Uterus (tissue), 4 donors: ENCODE data around the gene PSKH1. TPM values are rescaled to one million over a fixed set of nuclear protein-coding genes. Genes with fewer than 3 reads are reported as not detected.

Experiments
- DNase-seq, 2 donors: peaks; one replicate each; pipeline ENCODE4 v3.0.0-alpha.2; 2019 to 2020
- H3K27ac ChIP-seq, 2 donors: fragments of 200-600 bp; sonication (generic); 1 replicate in 1 of 2; 2 replicates in 1 of 2; pipeline ENCODE4 v1.5.1; 2016 to 2018
- H3K27me3 ChIP-seq, 2 donors: fragments of 200-600 bp; sonication (generic); one replicate each; pipeline ENCODE4 v1.5.1; 2018 to 2019; ENCODE audit warnings: control low read depth in 1 of 2
- H3K36me3 ChIP-seq, 2 donors: fragments of 200-600 bp; sonication (generic); one replicate each; pipeline ENCODE4 v1.5.1; 2019; ENCODE audit warnings: control low read depth in 1 of 2
- H3K4me1 ChIP-seq, 2 donors: fragments of 200-600 bp; sonication (generic); one replicate each; pipeline ENCODE4 v1.5.1; 2018 to 2019; ENCODE audit warnings: control low read depth in 1 of 2
- H3K4me3 ChIP-seq, 2 donors: fragments of 200-600 bp; sonication (generic); 1 replicate in 1 of 2; 2 replicates in 1 of 2; pipeline ENCODE4 v1.5.1; 2018 to 2019; ENCODE audit warnings: mild to moderate bottlenecking in 1 of 2
- H3K9me3 ChIP-seq, 2 donors: fragments of 200-600 bp; sonication (generic); one replicate each; pipeline ENCODE4 v1.5.1; 2019; ENCODE audit warnings: control low read depth in 1 of 2
- CTCF ChIP-seq, 4 experiments: fragments of 200-600 bp in 2 of 4; fragments of 450-650 bp in 2 of 4; sonication (generic) in 2 of 4; IDR thresholded peaks; one replicate each; pipeline ENCODE4 v1.5.1; 2016 to 2019; ENCODE audit warnings: antibody characterized with exemption in 4 of 4, mild to moderate bottlenecking in 2 of 4, moderate library complexity in 1 of 4
- POLR2A ChIP-seq, 2 donors: fragments of 450-650 bp; IDR thresholded peaks; one replicate each; pipeline ENCODE4 v1.6.1; 2016; ENCODE audit warnings: antibody characterized with exemption in 2 of 2, mild to moderate bottlenecking in 1 of 2, moderate library complexity in 1 of 2
- intact Hi-C: fragments of 100-400 bp; cut with DNase I; formaldehyde crosslinking; loops from one replicate; pipeline ENCODE4 v1.15.1; 2023; ENCODE audit warnings: low total_unique reads
- small RNA-seq: library from RNA; depleted of rRNA; stranded (forward); fragments of <200 nt; gene quantifications from one replicate; pipeline ENCODE3, GENCODE V24; 2016
- total RNA-seq, 4 donors: library from RNA; depleted of rRNA in 3 of 4; stranded (reverse); fragments of >200 nt in 3 of 4; gene quantifications; one replicate each; pipeline versions ENCODE4 v1.1.0 to v1.2.4, GENCODE V29; 2014 to 2023
- donor health status: DM: yes; HTN: yes; CAD: no.

Gene PSKH1
- total RNA-seq, 4 donors from 2014 or later: 3.1 to 34.3 (median 24.5) TPM

- intact Hi-C loops: no loop called here
- no peak for TF ChIP-seq POLR2A (IDR thresholded peaks at IDR 0.05)
- no peak for TF ChIP-seq CTCF (IDR thresholded peaks at IDR 0.05)
- Histone ChIP-seq H3K4me1 (no peaks in the 10 kb centered on the region), H3K4me3 (no peak overlapping the region), H3K9me3 (no peaks in the 10 kb centered on the region), H3K36me3 (no peaks in the 10 kb centered on the region), H3K27ac (no peak overlapping the region), H3K27me3 (no peaks in the 10 kb centered on the region)
- no peak for DNase-seq
Observed at GRCh38 chr16:67977469-67978227, 84.6 kb downstream of the PSKH1 start.

Small RNA genes lying within 50 kb of the gene (small RNA-seq; reads per million reads assigned to genes)
- not detected for gene AC040162.2
- not detected for gene NRN1L

Other genes with a start within 250 kb of the PSKH1 start
- gene CARMIL2, start 248.1 kb upstream of the PSKH1 start, total RNA-seq: 1 to 10 TPM in 1 of 4 donors, under 1 TPM in 2, not detected in 1; 0.41 to 1.2 (median 0.51) TPM
- gene ACD, start 233.0 kb upstream of the PSKH1 start, total RNA-seq: 10 to 100 TPM; 17.8 to 33.4 (median 29.8) TPM
- 10 to 100 TPM in 1 of 4 donors, 1 to 10 TPM in 2, not detected in 1; 1.6 to 32.9 (median 7.9) TPM for gene PARD6A, start 232.3 kb upstream of the PSKH1 start, total RNA-seq
- gene ENKD1, start 226.5 kb upstream of the PSKH1 start, total RNA-seq: 10 to 100 TPM in 3 of 4 donors, 1 to 10 TPM in 1; 4.1 to 22.4 (median 13.7) TPM
- gene C16orf86, start 226.4 kb upstream of the PSKH1 start, total RNA-seq: 1 to 10 TPM in 3 of 4 donors, not detected in 1; 5.3 to 8.6 (median 6.9) TPM
- gene GFOD2, start 173.9 kb upstream of the PSKH1 start, total RNA-seq: 10 to 100 TPM; 11.0 to 28.5 (median 26.3) TPM
- gene RANBP10, start 86.7 kb upstream of the PSKH1 start, total RNA-seq: 10 to 100 TPM in 1 of 4 donors, 1 to 10 TPM in 3; 4.9 to 22.7 (median 8.5) TPM
- 1 to 10 TPM; 2.7 to 4.9 (median 3.6) TPM for gene TSNAXIP1, start 86.4 kb upstream of the PSKH1 start, total RNA-seq
- 100 to 1,000 TPM in 1 of 4 donors, 10 to 100 TPM in 3; 43.3 to 105 (median 57.6) TPM for gene THAP11, start 50.9 kb upstream of the PSKH1 start, total RNA-seq
- gene NUTF2, start 46.3 kb upstream of the PSKH1 start, total RNA-seq: 10 to 100 TPM; 43.8 to 76.1 (median 65.4) TPM
- gene CENPT, start 45.6 kb upstream of the PSKH1 start, total RNA-seq: 10 to 100 TPM; 29.4 to 70.2 (median 52.8) TPM
- 10 to 100 TPM; 19.4 to 63.7 (median 50.7) TPM for gene EDC4, start 20.2 kb upstream of the PSKH1 start, total RNA-seq
- 1 to 10 TPM in 1 of 4 donors, not detected in 3; 2.1 TPM for gene NRN1L, start 8.4 kb upstream of the PSKH1 start, total RNA-seq
- 1 to 10 TPM in 1 of 4 donors, not detected in 3; 1.0 TPM for gene CTRL, start 38.6 kb downstream of the PSKH1 start, total RNA-seq
- 10 to 100 TPM in 3 of 4 donors, 1 to 10 TPM in 1; 9.5 to 30.7 (median 15.3) TPM for gene PSMB10, start 43.6 kb downstream of the PSKH1 start, total RNA-seq
- gene LCAT, start 50.9 kb downstream of the PSKH1 start, total RNA-seq: 10 to 100 TPM; 11.0 to 75.2 (median 12.4) TPM
- gene SLC12A4, start 75.4 kb downstream of the PSKH1 start, total RNA-seq: 100 to 1,000 TPM in 1 of 4 donors, 10 to 100 TPM in 3; 25.6 to 137 (median 62.3) TPM
- gene DPEP3, start 87.2 kb downstream of the PSKH1 start, total RNA-seq: under 1 TPM in 1 of 4 donors, not detected in 3; 0.14 TPM
- 1 to 10 TPM in 1 of 4 donors, under 1 TPM in 2, not detected in 1; 0.77 to 2.3 (median 0.83) TPM for gene DPEP2, start 106.2 kb downstream of the PSKH1 start, total RNA-seq
- not detected for gene DPEP2NB, start 122.7 kb downstream of the PSKH1 start, total RNA-seq
- gene DDX28, start 130.0 kb downstream of the PSKH1 start, total RNA-seq: 10 to 100 TPM in 2 of 4 donors, 1 to 10 TPM in 2; 2.9 to 14.1 (median 11.8) TPM
- gene DUS2, start 130.0 kb downstream of the PSKH1 start, total RNA-seq: 10 to 100 TPM in 1 of 4 donors, 1 to 10 TPM in 3; 2.0 to 18.4 (median 5.6) TPM
- 10 to 100 TPM; 22.6 to 74.0 (median 48.4) TPM for gene NFATC3, start 192.1 kb downstream of the PSKH1 start, total RNA-seq